ENCODE results near the gene PTOV1. TPM values are rescaled to one million over a fixed set of nuclear protein-coding genes. Genes with fewer than 3 reads are reported as not detected.

PTOV1 gene
- total and polyA plus RNA-seq, 2 of the 8 experiments (the other 6 are each of a cell fraction or from before 2014, with no cell fraction given) = 147 to 251 TPM

DNA sequence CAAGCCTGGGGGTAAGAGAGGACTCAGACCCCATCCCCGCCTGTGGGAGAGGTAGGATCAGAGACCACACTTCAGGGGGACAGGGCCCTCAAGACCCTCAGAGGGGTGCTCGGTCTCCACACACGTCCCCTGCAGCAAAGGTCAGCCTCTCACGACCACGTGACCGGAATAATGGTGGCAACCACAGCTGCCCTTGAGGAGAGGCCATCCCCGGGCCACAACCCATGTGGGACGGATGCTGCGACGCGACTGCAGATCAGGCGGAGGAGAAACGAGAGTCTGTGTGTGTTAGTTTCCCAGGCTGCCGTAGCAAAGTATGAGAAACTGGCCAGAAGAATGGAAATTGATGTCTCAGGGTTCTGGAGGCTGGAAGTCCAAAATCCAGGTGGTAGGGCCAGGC, 23.9 kb upstream of the PTOV1 start:
- Histone ChIP-seq H3K56ac (replicated peaks; ENCODE audit: insufficient read length, low read depth, low read length) (no peak overlapping the region), H4K5ac (ENCODE audit: insufficient read length, low read depth, low read length) (no peak overlapping the region), H3K4me3 (ENCODE audit: extremely low read depth in 1 of 4, insufficient read depth in 2 of 4, low read depth in 3 of 4, low read length in 4 of 4) (no peak overlapping the region), H4K91ac (replicated peaks; ENCODE audit: insufficient read length, low read length) (no peak overlapping the region), H2BK5ac (ENCODE audit: low read depth, low read length) (no peak overlapping the region), H3K27ac (ENCODE audit: low read depth, low read length) (no peak overlapping the region), H2BK15ac (ENCODE audit: low read length) (no peak overlapping the region), H2AFZ (ENCODE audit: low read length) (no peak overlapping the region), H4K8ac (ENCODE audit: extremely low read depth, insufficient read depth, low read length) (no peak overlapping the region; the same call in 1 of the 2 replicates), H3K79me2 (ENCODE audit: control insufficient read depth in 1 of 2, insufficient read depth in 2 of 2, low read length in 2 of 2) (peaks cover 0 to 27% of the 10 kb centered on the region in 2 experiments; a peak in 3 of 4 replicates), H4K20me1 (replicated peaks in 1 of 2; ENCODE audit: control insufficient read depth in 1 of 2, insufficient read depth in 2 of 2, low read length in 2 of 2) (peaks cover 10 to 19% of the 10 kb centered on the region in 2 experiments), H3K27me3 (replicated peaks in 1 of 4; ENCODE audit: control insufficient read depth in 3 of 4, extremely low read depth in 1 of 4, insufficient read depth in 3 of 4, low read length in 3 of 4) (no peaks in the 10 kb centered on the region), H2AK5ac (ENCODE audit: low read depth, low read length) (no peak overlapping the region), H3K36me3 (ENCODE audit: control insufficient read depth in 2 of 4, insufficient read depth in 4 of 4, low read length in 3 of 4) (peaks cover 3 to 22% (median 11%) of the 10 kb centered on the region in 4 experiments; a peak in 5 of 8 replicates), H3K9me3 (ENCODE audit: insufficient read depth in 2 of 2, low read depth in 1 of 2, low read length in 1 of 2) (no peaks in the 10 kb centered on the region), H2BK120ac (replicated peaks; ENCODE audit: low read depth, low read length) (no peak overlapping the region), H2BK20ac (ENCODE audit: low read length) (no peak overlapping the region), H3K9ac (replicated peaks in 1 of 4; ENCODE audit: extremely low read depth in 1 of 4, low read depth in 3 of 4, low read length in 3 of 4) (no peak overlapping the region), H3K14ac (ENCODE audit: insufficient read length) (no peak overlapping the region), H3K23me2 (ENCODE audit: low read depth, low read length) (no peaks in the 10 kb centered on the region), H3K4ac (replicated peaks; ENCODE audit: insufficient read length, low read depth, low read length) (no peak overlapping the region), H3K4me1 (replicated peaks in 1 of 4; ENCODE audit: control insufficient read depth in 3 of 4, insufficient read depth in 4 of 4, low read length in 3 of 4) (no peaks in the 10 kb centered on the region), H3K4me2 (ENCODE audit: insufficient read depth in 1 of 2, low read depth in 2 of 2, low read length in 2 of 2) (no peak overlapping the region), H3K23ac (ENCODE audit: insufficient read length) (no peak overlapping the region), H2BK12ac (ENCODE audit: low read depth, low read length) (no peak overlapping the region), H3K79me1 (ENCODE audit: low read depth, low read length) (peaks cover 16% of the 10 kb centered on the region), H3K18ac (ENCODE audit: extremely low read depth, low read length) (no peak overlapping the region)
- WGBS, 2 experiments (ENCODE audit: extremely low coverage in 1 of 2, insufficient coverage in 1 of 2, insufficient read length in 1 of 2, insufficient replicate concordance in 2 of 2, low coverage in 1 of 2, low lambda C conversion rate in 2 of 2, missing lambda C conversion rate in 1 of 2) = 93% methylated on average over 14 of the region's 14 CpGs; no CpG with 5 or more reads in 1 of the 2 experiments
- ChIA-PET CTCF (ENCODE audit: partially characterized antibody) (no interaction called here), POLR2A (ENCODE audit: partially characterized antibody) (interaction anchor here (2.5 to 3.1 kb wide), 2 partner anchors 8 to 25 kb away, joined by 7 to 10 read pairs; no protein-coding TSS in a partner anchor)
- no peak for FAIRE-seq
- DNase-seq (ENCODE audit: low read depth in 1 of 2, low spot score in 2 of 2) = no peak
- TF ChIP-seq SAP30 (IDR thresholded peaks at IDR 0.05; ENCODE audit: insufficient read depth, insufficient replicate concordance, low read length) = no peak
- no peak for TF ChIP-seq SIX5 (IDR thresholded peaks at IDR 0.05; ENCODE audit: low read depth, low read length)
- TF ChIP-seq RAD21 (IDR thresholded peaks at IDR 0.05 in 1 of 2, conservative IDR thresholded peaks at IDR 0.05 in 1 of 2; ENCODE audit: low read depth in 2 of 2, low read length in 2 of 2) = no peak
- no peak for TF ChIP-seq POU5F1 (IDR thresholded peaks at IDR 0.05; ENCODE audit: low read depth, low read length)
- TF ChIP-seq BCL11A (IDR thresholded peaks at IDR 0.05; ENCODE audit: low read depth in 2 of 2, low read length in 2 of 2) = no peak
- TF ChIP-seq SP4 (IDR thresholded peaks at IDR 0.05; ENCODE audit: low read length) = no peak
- TF ChIP-seq CHD2 (IDR thresholded peaks at IDR 0.05; ENCODE audit: low read length) = no peak
- no peak for TF ChIP-seq CREB1 (IDR thresholded peaks at IDR 0.05)
- no peak for TF ChIP-seq EGR1 (IDR thresholded peaks at IDR 0.05; ENCODE audit: borderline replicate concordance, low read depth, low read length)
- TF ChIP-seq RXRA (IDR thresholded peaks at IDR 0.05; ENCODE audit: insufficient read depth, low read depth, low read length) = no peak
- no peak for TF ChIP-seq ASH2L (IDR thresholded peaks at IDR 0.05; ENCODE audit: low read length)
- TF ChIP-seq JUN (IDR thresholded peaks at IDR 0.05; ENCODE audit: low read depth, low read length) = no peak
- TF ChIP-seq CHD1 (IDR thresholded peaks at IDR 0.05; ENCODE audit: low read depth, low read length) = no peak

Measured in H1 (cell line).